SJCRH30 (cell line): ENCODE data around the gene BTN1A1. TPM values are rescaled to one million over a fixed set of nuclear protein-coding genes. Genes with fewer than 3 reads are reported as not detected.
"Not testable (repeated sequence)": the region's sequence is repeated elsewhere in the genome, so short reads cannot be mapped to it uniquely, and the experiment has no call there.

Experiments
- DNase-seq, 2 experiments: peaks; one replicate each; pipeline ENCODE4 v3.0.0-alpha.2; 2015 to 2020
- H3K27ac ChIP-seq: fragments of 250-450 bp; sonication (Bioruptor Pico); 2 replicates; pipeline ENCODE4 v1.5.1; 2020; ENCODE audit warnings: mild to moderate bottlenecking, moderate library complexity
- H3K27me3 ChIP-seq: fragments of 250-450 bp; sonication (Bioruptor Pico); 2 replicates; pipeline ENCODE4 v1.5.1; 2020; ENCODE audit warnings: mild to moderate bottlenecking, moderate library complexity
- H3K36me3 ChIP-seq: fragments of 250-450 bp; sonication (Bioruptor Pico); 2 replicates; pipeline ENCODE4 v1.5.1; 2020; ENCODE audit warnings: mild to moderate bottlenecking, moderate library complexity
- H3K4me1 ChIP-seq: fragments of 250-450 bp; sonication (Bioruptor Pico); 2 replicates; pipeline ENCODE4 v1.5.1; 2020; ENCODE audit warnings: mild to moderate bottlenecking, moderate library complexity
- H3K4me3 ChIP-seq: fragments of 250-450 bp; sonication (Bioruptor Pico); 2 replicates; pipeline ENCODE4 v1.5.1; 2020; ENCODE audit warnings: mild to moderate bottlenecking, moderate library complexity
- H3K9me3 ChIP-seq: fragments of 250-450 bp; sonication (Bioruptor Pico); replicated peaks from 2 replicates; pipeline ENCODE4 v1.5.1; 2020; ENCODE audit warnings: mild to moderate bottlenecking, moderate library complexity
- total RNA-seq: library from RNA; depleted of rRNA; stranded (reverse); fragments of >200 nt; shearing (Covaris generic); gene quantifications from 2 replicates; pipeline ENCODE4 v1.2.3, GENCODE V29; 2014

BTN1A1 gene
- total RNA-seq, 1 experiment from 2014 or later = 0.04 TPM

DNA sequence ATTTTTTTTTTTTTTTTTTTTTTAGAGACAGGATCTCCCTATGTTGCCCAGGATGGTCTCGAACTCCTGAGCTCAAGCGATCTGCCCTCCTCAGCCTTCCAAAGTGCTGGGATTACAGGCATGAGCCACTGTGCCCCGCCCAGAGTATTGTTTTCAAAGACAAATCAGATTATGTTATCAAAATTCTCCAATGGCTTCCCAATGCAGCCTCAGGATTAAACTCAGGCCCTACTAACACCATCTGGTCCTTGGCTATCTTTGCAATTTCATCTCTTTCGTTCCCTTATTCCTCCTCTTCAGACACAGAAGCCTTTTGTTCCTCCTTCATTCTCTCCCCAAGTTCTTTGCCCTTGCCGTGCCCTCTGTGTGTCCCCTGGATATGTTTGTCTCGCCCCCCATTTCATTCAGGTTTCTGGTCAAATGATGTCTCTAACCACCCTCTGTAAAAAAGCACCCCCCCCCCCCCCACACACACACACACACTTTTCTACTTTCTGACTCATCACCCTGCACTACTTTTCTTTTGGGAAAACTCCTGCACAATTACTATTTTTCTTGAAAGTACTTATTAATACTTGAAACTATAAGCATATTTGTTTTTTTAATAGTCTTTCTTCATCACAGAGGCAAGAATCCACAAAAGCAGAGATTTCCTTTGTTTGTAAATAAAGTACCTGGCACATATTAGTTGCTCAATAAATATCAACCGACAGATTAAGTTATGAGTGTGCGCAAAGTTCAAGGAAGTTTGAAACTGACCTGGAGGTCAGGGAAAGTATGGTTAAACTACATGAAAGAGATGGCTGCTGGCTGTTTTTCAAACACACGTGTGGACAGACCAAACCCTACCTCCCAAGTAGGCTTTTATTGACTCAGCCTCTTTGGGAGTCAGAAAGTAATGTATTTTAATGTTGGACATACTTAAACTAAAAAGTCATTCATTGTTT is 16.7 kb downstream of the BTN1A1 start:
- Histone ChIP-seq H3K27ac (no peak overlapping the region), H3K9me3 (no peaks in the 10 kb centered on the region), H3K4me1 (no peaks in the 10 kb centered on the region; the same call in 1 of the 2 replicates), H3K36me3 (no peaks in the 10 kb centered on the region), H3K4me3 (no peak overlapping the region), H3K27me3 (no peaks in the 10 kb centered on the region)
- no peak for DNase-seq

DNA sequence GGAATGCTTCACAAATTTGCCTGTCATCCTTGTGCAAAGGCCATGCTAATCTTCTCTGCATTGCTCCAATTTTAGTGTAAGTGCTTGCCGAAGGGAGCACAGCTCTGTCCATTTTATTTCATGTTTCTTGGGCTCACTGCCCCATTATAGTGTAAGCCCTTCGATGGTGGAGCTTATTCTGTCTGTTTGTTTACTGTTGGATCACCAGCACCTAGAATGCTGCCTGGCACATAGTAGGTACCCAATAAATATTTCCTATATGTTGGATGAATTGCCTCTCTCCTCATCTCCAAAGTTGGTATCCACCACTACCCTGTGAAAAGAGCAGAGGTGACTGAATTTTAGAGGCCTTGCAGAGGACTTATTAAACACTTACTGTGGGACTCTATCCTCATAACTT is 19.3 kb downstream of the BTN1A1 start:
- Histone ChIP-seq H3K4me1 (no peaks in the 10 kb centered on the region; the same call in 1 of the 2 replicates), H3K27ac (no peak overlapping the region), H3K27me3 (no peaks in the 10 kb centered on the region), H3K36me3 (no peaks in the 10 kb centered on the region), H3K4me3 (no peak overlapping the region), H3K9me3 (no peaks in the 10 kb centered on the region)
- no peak for DNase-seq

DNA sequence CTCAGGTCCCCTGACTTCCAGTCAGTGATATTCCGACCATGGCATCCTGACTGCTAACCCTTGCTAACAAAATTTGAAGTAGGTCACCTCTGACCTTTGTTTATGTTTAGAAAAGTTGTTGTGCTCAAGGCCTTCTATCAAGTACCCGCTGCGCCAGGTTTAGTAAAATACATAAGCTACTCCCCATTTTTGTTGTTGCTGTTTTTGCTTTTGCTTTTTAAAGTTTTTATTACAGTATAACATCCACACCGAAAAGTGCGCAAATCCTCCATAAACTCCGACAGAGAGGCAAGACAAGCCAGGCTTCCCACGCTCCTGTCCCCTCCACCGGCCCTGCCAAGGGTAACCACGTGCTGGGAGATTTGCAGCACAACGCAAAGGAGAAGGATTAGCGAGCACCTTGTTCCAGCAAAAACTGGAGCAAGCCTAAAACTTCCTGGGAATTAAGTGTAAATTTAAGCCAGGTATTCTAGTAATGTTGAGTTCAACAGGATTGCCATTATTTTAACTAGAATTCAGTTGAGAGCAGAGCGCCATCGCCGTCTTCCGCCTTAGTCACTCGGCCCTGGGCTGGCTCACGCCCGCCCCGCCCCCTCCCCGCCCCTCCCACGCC is 20.2 kb downstream of the BTN1A1 start:
- no peaks in the 10 kb centered on the region for H3K9me3 ChIP-seq
- DNase-seq = peak; percentile 65 to 72
- H3K4me1 ChIP-seq = no peaks in the 10 kb centered on the region; the same call in 1 of the 2 replicates
- no peaks in the 10 kb centered on the region for H3K27me3 ChIP-seq
- peak overlapping the region; percentile 65 for H3K27ac ChIP-seq
- no peaks in the 10 kb centered on the region for H3K36me3 ChIP-seq
- peak overlapping the region; percentile 62 for H3K4me3 ChIP-seq

DNA sequence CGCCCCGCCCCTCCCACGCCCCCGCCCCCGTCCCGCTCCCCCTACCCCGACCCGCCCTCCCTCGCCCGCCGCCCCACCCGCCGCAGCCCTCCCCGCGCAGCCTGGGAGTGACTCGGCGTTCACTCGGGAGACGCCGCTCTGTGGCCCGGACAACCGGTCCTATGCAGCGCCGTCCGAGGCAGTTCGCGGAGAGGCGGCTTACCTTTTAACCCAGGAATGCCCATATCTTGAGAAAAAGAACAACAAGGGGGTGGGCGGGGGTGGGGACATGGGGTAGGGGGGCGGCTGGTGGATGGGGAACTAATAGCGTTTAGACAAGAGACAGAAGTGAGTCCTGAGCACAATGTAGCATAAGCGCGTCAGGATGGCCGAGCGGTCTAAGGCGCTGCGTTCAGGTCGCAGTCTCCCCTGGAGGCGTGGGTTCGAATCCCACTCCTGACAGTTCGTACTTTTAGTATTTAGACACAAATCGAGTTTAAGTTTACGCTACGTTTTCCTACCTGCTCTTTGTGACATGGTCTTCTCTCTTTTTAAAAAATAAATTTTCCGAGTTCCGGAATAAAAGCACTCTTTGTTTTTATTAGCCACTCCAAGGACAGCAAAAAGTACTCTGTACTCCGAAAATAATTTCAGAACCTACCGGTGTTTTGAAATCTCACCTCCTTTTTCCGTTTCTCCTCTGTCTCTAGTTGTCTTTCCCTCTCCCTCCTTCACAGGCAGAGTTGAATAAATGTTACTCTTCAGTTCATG is 20.9 kb downstream of the BTN1A1 start:
- Histone ChIP-seq H3K36me3 (no peaks in the 10 kb centered on the region), H3K4me1 (no peaks in the 10 kb centered on the region; the same call in 1 of the 2 replicates), H3K9me3 (no peaks in the 10 kb centered on the region), H3K27me3 (no peaks in the 10 kb centered on the region), H3K4me3 (peak overlapping the region; percentile 62), H3K27ac (no peak overlapping the region)
- peak; percentile 81 to 83 for DNase-seq

DNA sequence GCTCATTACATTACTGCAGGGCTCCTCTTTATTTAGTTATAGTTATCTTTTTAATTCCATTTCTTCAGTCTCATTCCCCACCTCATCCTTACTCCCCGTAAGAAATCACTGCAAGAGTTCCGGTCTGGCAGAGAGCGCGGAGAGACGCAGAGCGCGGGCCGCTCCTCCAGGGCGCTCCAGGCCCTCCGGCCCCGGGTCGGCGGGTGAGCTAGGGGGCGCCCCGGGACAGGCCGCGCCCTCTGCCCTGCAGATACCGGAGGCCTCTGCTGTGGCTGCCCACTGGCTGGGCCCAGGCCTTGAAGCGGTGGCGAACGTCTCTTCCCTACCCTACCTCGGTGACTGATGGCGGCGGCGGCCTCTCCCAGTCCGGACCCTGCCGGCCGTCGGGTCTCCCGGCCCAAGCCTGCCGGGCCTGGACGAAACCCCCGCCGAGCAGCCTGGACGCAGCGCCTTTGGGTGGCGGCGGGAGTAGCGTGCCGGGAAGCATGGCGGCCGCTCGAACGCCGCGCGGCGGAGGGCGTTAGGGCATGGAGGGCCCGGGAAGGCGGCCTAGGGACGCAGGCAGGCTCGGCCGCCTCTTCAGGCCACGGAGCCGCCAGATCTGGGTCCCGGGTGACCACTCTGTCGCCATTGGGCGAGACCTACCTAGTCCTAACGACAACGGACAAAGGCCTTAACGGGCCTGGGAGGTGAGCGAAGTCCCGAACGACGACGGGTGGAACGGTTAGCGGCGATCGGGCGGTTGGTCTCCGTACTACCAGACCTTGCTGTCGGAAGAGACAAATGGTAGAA is 21.7 kb downstream of the BTN1A1 start:
- Histone ChIP-seq H3K4me1 (no peaks in the 10 kb centered on the region; the same call in 1 of the 2 replicates), H3K4me3 (peak overlapping the region; percentile 62), H3K27ac (no peak overlapping the region), H3K27me3 (no peaks in the 10 kb centered on the region), H3K36me3 (no peaks in the 10 kb centered on the region), H3K9me3 (no peaks in the 10 kb centered on the region)
- DNase-seq = peak in 1 of 2 experiments; percentile 27

DNA sequence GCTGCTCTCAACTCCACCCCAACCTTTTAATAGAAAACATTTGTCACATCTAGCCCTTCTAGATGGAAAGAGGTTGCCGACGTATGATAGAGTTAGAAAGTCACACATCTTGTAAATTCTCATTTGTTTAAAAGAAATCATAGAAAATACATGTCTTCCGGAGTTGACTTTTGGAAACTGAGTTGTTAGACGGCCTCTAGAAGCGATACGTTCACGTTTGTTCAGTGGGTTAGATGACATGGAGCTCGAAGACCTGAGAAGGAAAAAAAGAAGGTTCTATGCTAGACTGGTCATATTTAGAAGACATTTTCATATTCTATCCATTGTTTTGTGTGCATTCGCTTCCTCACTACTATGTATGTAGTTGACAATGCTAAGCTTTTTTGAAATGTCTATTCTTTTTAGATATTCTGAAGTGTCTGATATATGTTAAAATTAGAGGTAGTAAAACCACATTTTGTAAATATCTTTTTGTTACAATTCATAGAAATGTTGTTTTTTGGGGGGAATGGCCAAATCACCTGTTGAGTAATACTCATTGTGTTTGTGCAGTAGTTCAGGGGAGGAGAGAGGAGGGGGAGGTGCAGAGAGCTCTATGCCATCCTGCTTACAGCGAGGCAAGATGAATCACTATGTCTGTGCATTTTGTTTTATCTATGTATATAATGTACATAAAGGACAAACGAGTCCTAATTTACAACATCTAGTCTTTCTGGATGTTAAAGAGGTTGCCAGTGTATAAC is 22.6 kb downstream of the BTN1A1 start:
- H3K4me1 ChIP-seq, H3K36me3 ChIP-seq, DNase-seq, H3K27me3 ChIP-seq, H3K4me3 ChIP-seq, H3K27ac ChIP-seq, H3K9me3 ChIP-seq: not testable (repeated sequence)

DNA sequence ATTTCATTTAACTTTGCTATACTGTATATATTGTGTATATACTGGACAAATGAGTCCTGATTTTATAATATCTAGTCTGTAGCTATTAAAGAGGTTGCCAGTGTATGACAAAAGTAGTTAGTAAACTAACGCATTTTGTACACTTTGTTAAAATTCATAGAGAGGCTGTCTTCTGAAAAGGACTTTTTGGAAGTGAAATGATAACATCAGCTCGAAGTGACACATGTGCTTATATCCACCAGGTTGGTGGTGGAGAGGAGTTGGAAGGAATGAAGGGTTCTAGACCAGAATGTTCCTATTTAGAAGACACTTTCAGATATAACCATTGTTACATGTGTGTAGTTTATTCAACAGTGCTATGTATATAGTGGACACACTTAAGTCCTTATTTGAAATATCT is 24.2 kb downstream of the BTN1A1 start:
- not testable (repeated sequence) for DNase-seq, H3K4me3 ChIP-seq, H3K27ac ChIP-seq, H3K36me3 ChIP-seq, H3K4me1 ChIP-seq, H3K9me3 ChIP-seq, H3K27me3 ChIP-seq

DNA sequence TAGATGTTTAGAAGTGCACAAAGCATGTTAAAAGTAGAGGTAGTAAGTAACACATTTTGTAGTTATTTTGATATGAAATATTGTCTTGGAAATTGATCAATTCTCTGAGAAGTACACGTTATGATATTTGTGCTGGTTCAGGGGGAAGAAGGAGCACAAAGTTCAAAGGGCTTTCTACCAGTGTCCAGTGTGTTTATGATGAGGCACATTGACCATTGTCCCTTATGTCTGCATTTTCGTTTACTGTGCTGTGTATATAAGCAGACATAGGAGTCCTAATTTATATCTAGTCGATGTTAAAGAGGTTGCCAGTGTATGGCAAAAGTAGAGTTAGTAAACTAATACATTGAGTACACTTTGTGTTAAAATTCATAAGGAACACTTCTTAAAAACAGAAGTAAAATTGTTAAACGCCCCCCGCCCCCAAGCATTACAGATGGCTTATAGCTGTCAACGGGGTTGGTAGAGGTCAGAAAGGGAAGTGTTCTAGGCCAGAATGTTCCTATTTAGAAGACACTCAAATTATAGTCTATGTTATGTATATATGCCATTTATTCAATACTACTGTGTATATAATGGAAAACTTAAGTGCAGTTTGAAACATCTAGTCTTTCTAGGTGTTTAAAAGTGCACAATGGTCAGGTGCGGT is 24.7 kb downstream of the BTN1A1 start:
- H3K27ac ChIP-seq = no peak overlapping the region
- no peak for DNase-seq
- no peaks in the 10 kb centered on the region; the same call in 1 of the 2 replicates for H3K4me1 ChIP-seq
- no peaks in the 10 kb centered on the region for H3K27me3 ChIP-seq
- no peaks in the 10 kb centered on the region for H3K9me3 ChIP-seq
- no peak overlapping the region for H3K4me3 ChIP-seq
- H3K36me3 ChIP-seq = no peaks in the 10 kb centered on the region

DNA sequence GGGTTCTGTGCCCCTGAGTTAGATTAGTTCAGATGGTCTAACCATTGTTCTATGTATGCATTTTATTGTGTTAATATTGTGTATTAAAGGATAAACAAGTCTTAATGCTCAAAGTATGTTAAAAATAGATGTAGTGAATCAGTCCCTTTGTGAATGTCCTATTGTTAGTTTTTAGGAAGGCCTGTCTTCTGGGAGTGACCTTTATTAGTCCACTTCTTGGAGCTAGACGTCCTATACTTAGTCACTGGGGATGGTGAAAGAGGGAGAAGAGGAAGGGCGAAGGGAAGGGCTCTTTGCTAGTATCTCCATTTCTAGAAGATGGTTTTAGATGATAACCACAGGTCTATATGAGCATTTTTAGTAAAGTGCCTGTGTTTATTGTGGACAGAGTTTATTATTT is 25.7 kb downstream of the BTN1A1 start:
- Histone ChIP-seq H3K4me3 (no peak overlapping the region), H3K9me3 (no peaks in the 10 kb centered on the region), H3K27me3 (no peaks in the 10 kb centered on the region), H3K4me1 (no peaks in the 10 kb centered on the region), H3K27ac (no peak overlapping the region), H3K36me3 (no peaks in the 10 kb centered on the region)
- no peak for DNase-seq

DNA sequence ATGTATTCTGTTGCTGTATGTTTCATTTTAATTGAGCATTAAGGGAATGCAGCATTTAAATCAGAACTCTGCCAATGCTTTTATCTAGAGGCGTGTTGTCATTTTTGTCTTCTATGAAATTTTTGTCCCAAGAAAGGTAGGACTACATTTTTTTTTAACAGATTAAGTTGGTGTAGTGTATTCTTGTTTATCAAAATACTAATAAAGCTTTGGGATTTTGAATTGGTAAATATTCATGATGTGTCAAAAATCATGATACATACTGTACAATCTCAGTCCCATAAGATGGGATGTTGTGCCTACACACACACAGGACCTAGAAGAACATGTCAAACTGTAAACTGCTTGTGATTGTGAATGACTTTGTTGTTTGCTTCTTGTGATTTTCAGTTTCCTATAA is 26.8 kb downstream of the BTN1A1 start:
- no peaks in the 10 kb centered on the region for H3K9me3 ChIP-seq
- no peaks in the 10 kb centered on the region for H3K36me3 ChIP-seq
- no peak for DNase-seq
- no peak overlapping the region for H3K4me3 ChIP-seq
- H3K4me1 ChIP-seq = no peaks in the 10 kb centered on the region
- no peak overlapping the region for H3K27ac ChIP-seq
- H3K27me3 ChIP-seq = no peaks in the 10 kb centered on the region

DNA sequence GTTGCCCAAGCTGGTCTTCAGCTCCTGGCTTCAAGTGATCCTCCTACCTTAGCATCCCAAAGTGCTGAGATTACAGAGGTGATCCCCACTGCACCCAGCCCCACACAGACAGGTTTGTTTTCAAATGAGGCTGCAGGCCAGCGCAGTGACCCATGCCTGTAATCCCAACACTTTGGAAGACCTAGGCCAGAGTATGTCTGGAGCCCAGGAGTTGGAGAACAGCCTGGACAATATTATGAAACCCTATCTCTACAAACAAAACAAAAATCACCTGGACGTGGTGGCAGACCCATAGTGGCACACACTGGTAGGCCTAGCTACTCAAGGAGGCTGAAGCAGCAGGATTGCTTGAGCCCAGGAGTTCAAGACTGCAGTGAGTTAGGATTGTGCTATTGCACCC is 30.1 kb downstream of the BTN1A1 start:
- Histone ChIP-seq H3K4me3 (no peak overlapping the region), H3K9me3 (no peaks in the 10 kb centered on the region), H3K4me1 (peaks cover 3% of the 10 kb centered on the region; the same call in 1 of the 2 replicates), H3K27me3 (no peaks in the 10 kb centered on the region), H3K27ac (no peak overlapping the region), H3K36me3 (no peaks in the 10 kb centered on the region)
- DNase-seq = no peak

DNA sequence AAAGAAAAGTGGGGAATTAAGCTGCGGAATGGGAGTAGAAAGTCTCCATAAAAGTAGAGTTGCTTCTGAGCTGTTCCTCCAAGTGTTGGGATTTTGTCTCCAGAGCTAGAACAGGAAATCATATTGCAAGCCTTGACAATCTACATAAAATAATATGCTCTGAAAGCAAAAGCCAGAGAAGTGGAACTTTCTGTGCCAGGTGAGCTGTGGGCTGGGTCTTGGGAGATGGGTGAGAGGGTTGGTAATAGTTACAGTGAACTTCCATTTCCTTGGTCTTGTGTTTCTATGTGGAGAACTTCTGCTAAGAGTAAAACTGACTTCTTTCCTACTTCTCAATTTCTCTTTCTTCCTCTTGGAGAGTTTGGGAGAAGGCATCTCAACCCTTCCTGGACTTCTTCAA is 31.8 kb downstream of the BTN1A1 start:
- no peak overlapping the region for H3K27ac ChIP-seq
- H3K36me3 ChIP-seq = no peaks in the 10 kb centered on the region
- DNase-seq = no peak
- H3K27me3 ChIP-seq = no peaks in the 10 kb centered on the region
- H3K4me3 ChIP-seq = no peak overlapping the region
- H3K4me1 ChIP-seq = peaks cover 3% of the 10 kb centered on the region; the same call in 1 of the 2 replicates
- no peaks in the 10 kb centered on the region for H3K9me3 ChIP-seq
